ENCODE measurements around the gene AURKAIP1. TPM values are rescaled to one million over a fixed set of nuclear protein-coding genes. Genes with fewer than 3 reads are reported as not detected.

Gene AURKAIP1
- total RNA-seq, 5 donors from 2014 or later (not counting 1 experiment from before 2014, with no cell fraction given) = 58.8 to 91.7 (median 86.0) TPM

DNA sequence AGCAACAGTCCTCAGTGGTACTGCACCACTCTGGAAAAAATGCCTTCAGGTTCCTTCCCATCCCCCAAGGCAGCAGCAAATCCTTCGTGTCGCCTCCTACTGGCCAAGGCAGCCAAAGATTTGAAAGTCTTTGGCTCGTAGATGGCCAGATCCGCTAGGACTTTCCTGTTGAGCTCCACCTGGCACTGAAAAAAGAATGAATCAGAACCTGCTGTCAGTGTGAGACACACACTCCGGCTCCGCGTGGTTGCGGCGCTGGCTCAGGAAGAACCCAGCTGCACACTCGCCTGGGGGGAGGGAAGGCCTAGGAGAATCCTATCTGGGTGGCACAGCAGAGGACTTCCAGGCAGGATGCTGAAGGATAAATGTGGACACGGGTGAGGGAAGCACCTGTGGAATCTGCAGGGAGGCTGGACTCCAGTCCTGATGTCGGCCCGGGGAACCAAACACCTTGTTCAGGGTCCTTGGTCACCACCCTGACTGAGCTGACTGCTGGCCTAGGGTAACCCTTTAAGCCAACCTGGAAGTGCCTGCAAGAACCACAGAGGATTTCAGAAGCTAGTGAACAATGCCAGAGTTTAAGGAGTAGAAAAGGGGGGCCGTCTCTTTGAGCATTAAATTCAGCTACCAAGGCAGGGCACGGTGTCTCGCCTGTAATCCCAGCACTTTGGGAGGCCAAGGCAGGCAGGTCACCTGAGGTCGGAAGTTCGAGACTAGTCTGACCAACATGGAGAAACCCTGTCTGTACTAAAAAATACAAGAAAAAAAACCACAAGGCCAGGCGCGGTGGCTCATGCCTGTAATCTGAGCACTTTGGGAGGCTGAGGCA, 27.3 kb upstream of the AURKAIP1 start:
- Histone ChIP-seq H3K27me3 (replicated peaks in 1 of 2; ENCODE audit: control insufficient read depth in 2 of 2, extremely low read depth in 1 of 2, insufficient read depth in 2 of 2, low read length in 1 of 2) (no peaks in the 10 kb centered on the region), H3K4me3 (ENCODE audit: control insufficient read depth in 1 of 2, extremely low read depth in 1 of 2, low read length in 1 of 2) (no peak overlapping the region), H3K36me3 (ENCODE audit: control insufficient read depth in 2 of 2, extremely low read depth in 1 of 2, insufficient read depth in 1 of 2, low read length in 1 of 2) (peaks cover 14 to 57% of the 10 kb centered on the region in 2 donors), H3K4me1 (ENCODE audit: control insufficient read depth in 1 of 2, extremely low read depth in 1 of 2, insufficient read depth in 2 of 2, low read length in 2 of 2) (peaks cover 27 to 58% of the 10 kb centered on the region in 2 experiments), H3K27ac (ENCODE audit: low read length) (no peak overlapping the region), H3K9me3 (no peaks in the 10 kb centered on the region)
- Mint-ChIP-seq H3K9me3 (no peaks in the 10 kb centered on the region), H3K27ac (peak overlapping the region; percentile 16 to 59), H3K4me1 (peaks cover 47 to 72% (median 57%) of the 10 kb centered on the region in 3 donors), H3K36me3 (peaks cover 27% of the 10 kb centered on the region), H3K27me3 (no peaks in the 10 kb centered on the region), H3K4me3 (peak overlapping the region in 1 of 3 donors; percentile 64)
- CTCF ChIA-PET = interaction anchor here in 1 of 2 donors (0.6 kb wide), 1 partner anchor 87 kb away, joined by 3 read pairs; no protein-coding TSS in a partner anchor
- WGBS (ENCODE audit: insufficient coverage) = 88% methylated on average over 18 of the region's 20 CpGs
- ATAC-seq (replicated peaks in 1 of 4) = no peak
- DNase-seq = peak in 5 of 35 experiments; percentile 16 to 52 (median 24)
- POLR2A ChIA-PET = interaction anchor here in 1 of 2 donors (0.7 kb wide), 1 partner anchor 27 kb away, joined by 4 read pairs; the partner anchor contains the start of gene AURKAIP1

GRCh38 chr1:1401457-1402010, 26.5 kb upstream of the AURKAIP1 start:
- Mint-ChIP-seq H3K4me1 (peaks cover 47 to 69% (median 56%) of the 10 kb centered on the region in 3 donors), H3K4me3 (peak overlapping the region; percentile 62 to 85 (median 64)), H3K9me3 (no peaks in the 10 kb centered on the region), H3K27ac (peak overlapping the region in 1 of 2 donors; percentile 73), H3K36me3 (peaks cover 27% of the 10 kb centered on the region), H3K27me3 (no peaks in the 10 kb centered on the region)
- H3K4me3 ChIP-seq (ENCODE audit: control insufficient read depth in 1 of 2, extremely low read depth in 1 of 2, low read length in 1 of 2) = no peak overlapping the region
- POLR2A ChIA-PET = no interaction called here
- no peak for DNase-seq
- peaks cover 27 to 58% of the 10 kb centered on the region in 2 experiments for H3K4me1 ChIP-seq (ENCODE audit: control insufficient read depth in 1 of 2, extremely low read depth in 1 of 2, insufficient read depth in 2 of 2, low read length in 2 of 2)
- CTCF ChIA-PET = no interaction called here
- H3K27me3 ChIP-seq (replicated peaks in 1 of 2; ENCODE audit: control insufficient read depth in 2 of 2, extremely low read depth in 1 of 2, insufficient read depth in 2 of 2, low read length in 1 of 2) = no peaks in the 10 kb centered on the region
- H3K27ac ChIP-seq (ENCODE audit: low read length) = no peak overlapping the region
- 88% methylated on average over 3 of the region's 7 CpGs for WGBS (ENCODE audit: insufficient coverage)
- H3K36me3 ChIP-seq (ENCODE audit: control insufficient read depth in 2 of 2, extremely low read depth in 1 of 2, insufficient read depth in 1 of 2, low read length in 1 of 2) = peaks cover 14 to 63% of the 10 kb centered on the region in 2 donors
- no peaks in the 10 kb centered on the region for H3K9me3 ChIP-seq
- no peak for ATAC-seq (replicated peaks in 1 of 4)

DNA sequence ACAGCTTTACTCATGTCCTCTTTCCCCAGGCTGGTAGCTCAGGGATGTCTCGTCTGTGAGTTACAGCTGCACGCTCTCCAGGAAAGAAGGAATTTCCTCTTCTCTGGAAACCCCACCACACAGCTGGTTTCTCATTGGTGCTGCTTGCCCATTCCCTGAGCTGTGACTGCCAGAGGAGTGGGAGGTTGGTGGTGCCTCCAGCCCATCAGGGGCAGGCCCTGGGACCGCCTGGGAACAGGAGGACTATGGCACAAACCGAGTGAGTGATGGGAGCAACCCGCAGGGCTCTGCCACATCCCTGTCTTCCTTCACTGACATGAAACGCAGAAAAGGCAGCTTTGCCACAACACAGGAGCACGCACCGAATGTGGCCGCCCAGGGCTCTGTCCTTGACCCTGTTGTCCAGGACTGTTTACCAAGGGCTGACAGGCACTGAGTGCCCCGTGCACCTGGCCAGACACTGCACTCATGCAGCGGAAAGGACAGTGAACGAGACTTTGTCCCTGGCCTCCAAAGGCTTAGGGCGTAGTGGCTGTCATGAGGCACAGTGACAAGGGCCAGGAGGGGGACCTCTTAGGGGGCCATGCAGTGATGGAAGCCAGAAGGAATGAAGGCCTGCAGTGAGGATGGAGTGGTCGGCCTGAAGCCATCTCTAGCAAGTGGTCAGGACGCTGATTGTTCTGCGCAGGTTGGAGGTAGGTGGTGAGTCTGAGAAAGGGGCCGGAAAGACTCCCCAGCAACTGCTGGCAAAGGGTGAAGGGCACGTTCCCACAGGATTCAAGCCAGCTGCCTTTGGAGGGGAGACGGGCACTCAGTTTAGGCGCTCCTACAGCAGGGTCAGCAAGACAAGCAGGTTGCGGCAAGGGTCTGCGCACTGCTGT, 25.8 kb upstream of the AURKAIP1 start:
- Mint-ChIP-seq H3K27me3 (no peaks in the 10 kb centered on the region), H3K4me1 (peaks cover 41 to 62% (median 50%) of the 10 kb centered on the region in 3 donors), H3K9me3 (no peaks in the 10 kb centered on the region), H3K36me3 (peaks cover 25% of the 10 kb centered on the region), H3K4me3 (peak overlapping the region; percentile 85 to 89 (median 86)), H3K27ac (peak overlapping the region; percentile 89 to 92)
- ATAC-seq (replicated peaks in 1 of 4) = no peak
- 93% methylated on average over 17 of the region's 22 CpGs for WGBS (ENCODE audit: insufficient coverage)
- CTCF ChIA-PET = interaction anchor here in 1 of 2 donors (0.5 to 0.8 kb wide), 2 partner anchors 23 to 25 kb away, joined by 3 read pairs; partner anchors contain the start of gene AURKAIP1
- no peak for DNase-seq
- Histone ChIP-seq H3K4me3 (ENCODE audit: control insufficient read depth in 1 of 2, extremely low read depth in 1 of 2, low read length in 1 of 2) (peak overlapping the region; percentile 71 to 98), H3K9me3 (no peaks in the 10 kb centered on the region), H3K36me3 (ENCODE audit: control insufficient read depth in 2 of 2, extremely low read depth in 1 of 2, insufficient read depth in 1 of 2, low read length in 1 of 2) (peaks cover 16 to 57% of the 10 kb centered on the region in 2 donors), H3K27ac (ENCODE audit: low read length) (peak overlapping the region; percentile 80), H3K4me1 (ENCODE audit: control insufficient read depth in 1 of 2, extremely low read depth in 1 of 2, insufficient read depth in 2 of 2, low read length in 2 of 2) (peaks cover 22 to 51% of the 10 kb centered on the region in 2 experiments), H3K27me3 (replicated peaks in 1 of 2; ENCODE audit: control insufficient read depth in 2 of 2, extremely low read depth in 1 of 2, insufficient read depth in 2 of 2, low read length in 1 of 2) (no peaks in the 10 kb centered on the region)
- POLR2A ChIA-PET = interaction anchor here in 1 of 2 donors (0.7 kb wide), 1 partner anchor 25 kb away, joined by 4 read pairs; the partner anchor contains the start of gene AURKAIP1

DNA sequence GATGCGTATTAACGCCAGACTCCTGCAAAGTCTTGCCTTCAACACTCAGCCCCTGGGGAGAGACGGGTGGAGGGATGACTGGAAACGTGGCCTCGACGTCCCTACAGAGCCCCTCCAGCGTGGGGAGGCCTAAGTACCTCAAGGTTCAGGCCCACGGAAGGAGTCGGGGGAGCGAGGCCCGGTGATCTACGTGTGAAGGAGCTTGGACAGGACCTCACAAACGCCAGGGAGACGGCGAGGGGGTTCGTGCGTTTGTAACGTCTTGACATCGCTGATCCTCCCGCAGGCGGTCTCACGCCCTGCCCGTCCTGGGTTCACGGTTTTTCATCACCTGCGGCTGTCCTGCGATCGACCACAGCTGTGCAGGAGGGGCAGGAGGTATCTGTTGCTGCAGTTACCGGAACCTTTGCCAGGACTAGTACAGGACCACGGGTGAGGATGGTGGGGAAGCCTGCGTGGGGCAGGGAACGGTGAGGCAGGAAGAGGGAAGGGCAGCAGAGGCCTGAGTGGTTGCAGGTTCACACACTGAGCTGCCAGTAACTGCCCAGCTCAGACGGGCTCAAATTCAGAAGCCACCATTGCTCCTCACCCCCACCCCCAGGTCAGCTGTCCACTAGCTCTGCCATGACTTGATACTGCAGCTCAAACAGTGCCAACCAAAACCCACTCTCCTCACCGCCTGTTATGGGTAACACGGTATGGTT, 25.0 kb upstream of the AURKAIP1 start:
- H3K4me3 Mint-ChIP-seq = peak overlapping the region; percentile 85 to 89 (median 86)
- Histone ChIP-seq H3K4me3 (ENCODE audit: control insufficient read depth in 1 of 2, extremely low read depth in 1 of 2, low read length in 1 of 2) (peak overlapping the region; percentile 71 to 98), H3K9me3 (no peaks in the 10 kb centered on the region), H3K4me1 (ENCODE audit: control insufficient read depth in 1 of 2, extremely low read depth in 1 of 2, insufficient read depth in 2 of 2, low read length in 2 of 2) (peaks cover 22 to 45% of the 10 kb centered on the region in 2 experiments), H3K36me3 (ENCODE audit: control insufficient read depth in 2 of 2, extremely low read depth in 1 of 2, insufficient read depth in 1 of 2, low read length in 1 of 2) (peaks cover 23 to 57% of the 10 kb centered on the region in 2 donors), H3K27me3 (replicated peaks in 1 of 2; ENCODE audit: control insufficient read depth in 2 of 2, extremely low read depth in 1 of 2, insufficient read depth in 2 of 2, low read length in 1 of 2) (no peaks in the 10 kb centered on the region), H3K27ac (ENCODE audit: low read length) (peak overlapping the region; percentile 80)
- ATAC-seq (replicated peaks in 1 of 4) = peak in 1 of 4 experiments; percentile 1
- peak in 1 of 35 experiments; percentile 18 for DNase-seq
- no peaks in the 10 kb centered on the region for H3K9me3 Mint-ChIP-seq
- H3K4me1 Mint-ChIP-seq = peaks cover 43 to 63% (median 51%) of the 10 kb centered on the region in 3 donors
- H3K27ac Mint-ChIP-seq = peak overlapping the region; percentile 89 to 92
- ChIA-PET POLR2A (interaction anchor here in 1 of 2 donors (0.7 kb wide), 1 partner anchor 25 kb away, joined by 4 read pairs; the partner anchor contains the start of gene AURKAIP1), CTCF (interaction anchor here in 1 of 2 donors (0.8 kb wide), 1 partner anchor 25 kb away, joined by 3 read pairs; the partner anchor contains the start of gene AURKAIP1)
- 5% methylated on average over 30 of the region's 34 CpGs for WGBS (ENCODE audit: insufficient coverage)
- H3K36me3 Mint-ChIP-seq = peaks cover 25% of the 10 kb centered on the region
- no peaks in the 10 kb centered on the region for H3K27me3 Mint-ChIP-seq

DNA sequence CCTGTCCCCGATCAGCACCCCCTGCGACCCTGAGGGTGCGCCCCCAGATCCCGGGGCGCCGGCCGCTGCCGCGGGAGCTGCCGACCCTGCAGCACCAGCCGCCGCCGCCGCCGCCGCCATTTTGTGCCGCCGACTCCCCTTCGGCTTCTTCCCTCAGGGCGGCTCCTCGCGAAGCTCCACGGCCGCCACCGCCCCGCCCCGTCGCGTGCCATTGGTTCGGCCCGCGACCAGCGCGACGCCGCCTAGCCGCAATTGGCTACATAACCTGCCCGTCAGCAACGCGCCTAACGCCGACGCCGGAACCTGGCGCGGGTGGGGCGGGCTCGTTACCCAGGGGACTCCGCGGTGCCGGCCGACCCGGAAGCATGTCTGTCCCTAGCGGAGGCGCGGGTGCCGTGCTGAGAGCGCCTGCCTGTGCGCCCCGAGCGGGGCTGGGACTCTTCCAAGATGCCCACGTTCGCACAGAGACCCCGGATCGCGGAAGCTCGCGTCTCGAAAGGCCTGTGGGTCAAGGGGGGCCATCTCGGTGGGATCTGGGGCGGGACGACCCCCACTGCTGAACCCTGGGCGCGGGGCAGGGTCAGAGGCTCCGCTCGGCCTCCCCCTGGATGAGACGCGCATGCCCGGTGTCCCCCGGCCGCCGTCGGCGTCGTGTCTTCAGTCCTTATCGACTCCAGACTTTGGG, 24.3 kb upstream of the AURKAIP1 start, which contains the start of gene CCNL2:
CCNL2 (minus strand) TSS at position 149 of the 685 bp plus-strand sequence; CDS start at position 120, 29 bp downstream.
- WGBS (ENCODE audit: insufficient coverage) = under 1% methylated on average over 78 of the region's 86 CpGs
- CTCF ChIA-PET = interaction anchor here in 1 of 2 donors (0.7 to 1.2 kb wide), 4 partner anchors 9 to 28 kb away, joined by 3 to 8 read pairs (median 6); partner anchors contain the start of gene AURKAIP1
- H3K36me3 ChIP-seq (ENCODE audit: control insufficient read depth in 2 of 2, extremely low read depth in 1 of 2, insufficient read depth in 1 of 2, low read length in 1 of 2) = peaks cover 19 to 56% of the 10 kb centered on the region in 2 donors
- peak within 1 kb of the TSS; percentile 80 for H3K27ac ChIP-seq (ENCODE audit: low read length)
- ATAC-seq (replicated peaks in 1 of 4) (peak; percentile 94 to 97 (median 95)), DNase-seq (peak; percentile 97 to 100 (median 99))
- no peaks in the 10 kb centered on the region for H3K9me3 ChIP-seq
- H3K4me1 Mint-ChIP-seq = peaks cover 46 to 63% (median 52%) of the 10 kb centered on the region in 3 donors
- H3K4me3 ChIP-seq (ENCODE audit: control insufficient read depth in 1 of 2, extremely low read depth in 1 of 2, low read length in 1 of 2) = peak within 1 kb of the TSS; percentile 82 to 98
- no peaks in the 10 kb centered on the region for H3K9me3 Mint-ChIP-seq
- POLR2A ChIA-PET = interaction anchor here in 1 of 2 donors (0.5 to 0.7 kb wide), 4 partner anchors 24 to 231 kb away, joined by 3 to 8 read pairs (median 4); partner anchors contain the start of genes AURKAIP1 and UBE2J2
- H3K4me3 Mint-ChIP-seq = peak within 1 kb of the TSS; percentile 85 to 89 (median 86)
- peaks cover 29% of the 10 kb centered on the region for H3K36me3 Mint-ChIP-seq
- no peaks in the 10 kb centered on the region for H3K27me3 ChIP-seq (replicated peaks in 1 of 2; ENCODE audit: control insufficient read depth in 2 of 2, extremely low read depth in 1 of 2, insufficient read depth in 2 of 2, low read length in 1 of 2)
- no peaks in the 10 kb centered on the region for H3K27me3 Mint-ChIP-seq
- peak within 1 kb of the TSS; percentile 89 to 92 for H3K27ac Mint-ChIP-seq
- peaks cover 22 to 41% of the 10 kb centered on the region in 2 experiments for H3K4me1 ChIP-seq (ENCODE audit: control insufficient read depth in 1 of 2, extremely low read depth in 1 of 2, insufficient read depth in 2 of 2, low read length in 2 of 2)
